HUES64 (cell line): ENCODE measurements around the gene TBC1D1.
"Not testable (repeated sequence)": the region's sequence is repeated elsewhere in the genome, so short reads cannot be mapped to it uniquely, and the experiment has no call there.

Source experiments
- H3K27ac ChIP-seq: 2 replicates; pipeline ENCODE4 v1.7.0; 2013; ENCODE audit warnings: low read depth, low read length, inconsistent platforms
- H3K27me3 ChIP-seq: 2 replicates; pipeline ENCODE4 v1.6.1; 2013; ENCODE audit warnings: mild to moderate bottlenecking, low read length; ENCODE audit not compliant: insufficient read depth
- H3K36me3 ChIP-seq: 2 replicates; pipeline ENCODE4 v1.6.1; 2013; ENCODE audit warnings: mild to moderate bottlenecking, low read length; ENCODE audit not compliant: insufficient read depth
- H3K4me1 ChIP-seq: 2 replicates; pipeline ENCODE4 v1.6.1; 2013; ENCODE audit warnings: mild to moderate bottlenecking, low read length, moderate library complexity; ENCODE audit not compliant: insufficient read depth
- H3K4me3 ChIP-seq: 2 replicates; pipeline ENCODE4 v1.5.1; 2013; ENCODE audit warnings: mild to moderate bottlenecking, low read length, moderate library complexity
- H3K9ac ChIP-seq: 2 replicates; pipeline ENCODE4 v1.6.1; 2013; ENCODE audit warnings: mild to moderate bottlenecking, low read depth, low read length
- H3K9me3 ChIP-seq: 2 replicates; pipeline ENCODE4 v1.6.1; 2013; ENCODE audit warnings: low read depth, low read length; ENCODE audit not compliant: insufficient read depth
- WGBS: fragments of 150-250, 120-280 bp; methylation state at CpG from one replicate; pipeline ENCODE4 v1.1.7; 2013; ENCODE audit warnings: missing lambda C conversion rate; 5-methylcytosine and 5-hydroxymethylcytosine counted together

Gene TBC1D1

DNA sequence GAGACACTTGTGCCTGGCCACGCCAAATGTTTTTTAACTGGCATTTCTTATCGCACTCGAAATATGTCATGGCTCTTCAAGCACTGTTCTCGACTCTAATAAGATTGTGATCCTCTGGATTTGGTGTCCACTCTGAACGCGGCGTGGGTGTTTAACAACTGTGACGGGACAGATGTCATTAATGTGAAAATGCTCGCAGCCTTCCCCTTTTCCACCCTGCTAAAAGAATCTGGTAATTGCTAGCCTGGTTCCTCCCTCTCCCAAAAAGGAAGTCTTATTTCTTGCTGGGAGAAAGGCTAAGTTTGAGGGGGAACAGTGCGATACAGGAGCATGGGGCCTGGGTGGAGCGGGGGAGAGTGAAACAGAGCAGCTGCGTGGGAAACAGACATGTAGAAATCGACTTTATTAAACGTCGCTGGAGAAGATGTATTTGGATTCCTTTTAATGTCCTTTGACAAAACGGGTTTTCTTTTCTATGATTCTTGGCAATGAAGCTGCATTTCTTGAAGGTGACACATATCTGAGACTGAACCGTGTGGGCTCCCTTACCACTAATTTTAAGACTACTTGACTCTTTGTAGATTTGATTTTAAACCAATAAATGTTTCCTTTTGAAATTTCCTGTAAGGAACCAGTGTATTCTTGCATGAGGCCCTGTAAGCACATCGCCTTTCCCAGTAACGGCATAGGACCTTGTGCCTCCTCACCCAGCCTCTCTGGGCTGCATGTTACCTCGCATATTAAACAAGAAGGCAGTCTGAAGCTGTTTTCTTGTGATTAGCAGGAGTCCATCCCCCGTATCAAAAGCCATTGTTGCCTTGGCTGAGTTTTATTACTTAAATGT, 17.8 kb downstream of the TBC1D1 start:
- H3K4me1 ChIP-seq, result peaks cover 13% of the 10 kb centered on the region
- no peaks in the 10 kb centered on the region for H3K9me3 ChIP-seq
- H3K36me3 ChIP-seq, result no peaks in the 10 kb centered on the region
- 91% methylated on average over 20 of the region's 21 CpGs for WGBS
- H3K27me3 ChIP-seq, result no peaks in the 10 kb centered on the region
- H3K9ac ChIP-seq, result no peak overlapping the region
- no peak overlapping the region for H3K27ac ChIP-seq
- H3K4me3 ChIP-seq, result no peak overlapping the region

DNA sequence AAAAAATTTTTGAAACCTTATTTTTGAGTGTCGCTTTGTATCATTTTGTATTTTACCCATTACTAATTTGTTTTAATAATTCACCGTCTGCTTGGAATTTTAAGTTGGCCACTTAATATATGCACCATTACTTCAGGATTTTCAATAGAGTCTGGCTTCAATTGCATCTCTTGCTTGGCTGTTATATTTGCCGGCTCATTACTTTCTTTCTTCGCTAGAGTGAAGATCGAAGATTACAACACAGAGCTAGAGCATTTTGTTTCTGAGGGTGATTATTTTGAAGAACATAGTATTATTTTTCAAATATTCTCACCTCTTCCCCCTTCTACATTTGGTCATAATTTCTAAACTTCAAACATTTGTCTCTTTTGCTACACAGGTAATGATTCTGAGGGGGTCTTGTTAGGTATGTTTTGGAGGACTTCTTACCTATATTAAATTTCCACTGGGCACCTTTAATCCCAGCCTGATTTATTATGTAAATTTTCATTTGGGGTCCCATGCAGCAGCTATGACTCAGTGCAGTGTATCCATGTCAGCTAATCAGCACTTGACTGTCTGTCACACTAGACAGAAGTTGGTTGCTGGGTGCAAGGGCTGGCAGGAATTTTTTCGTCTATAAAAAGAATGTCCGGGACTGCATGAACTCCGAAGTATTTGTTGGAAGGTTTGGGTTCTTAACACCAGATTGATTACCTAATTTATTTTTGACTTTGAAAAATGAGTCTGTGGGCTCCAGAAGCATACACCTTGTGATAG, 18.6 kb downstream of the TBC1D1 start:
- Histone ChIP-seq H3K27ac (no peak overlapping the region), H3K27me3 (no peaks in the 10 kb centered on the region), H3K4me3 (no peak overlapping the region), H3K9ac (no peak overlapping the region), H3K4me1 (peaks cover 13% of the 10 kb centered on the region), H3K36me3 (no peaks in the 10 kb centered on the region), H3K9me3 (no peaks in the 10 kb centered on the region)
- WGBS, result 94% methylated on average over 7 of the region's 8 CpGs

DNA sequence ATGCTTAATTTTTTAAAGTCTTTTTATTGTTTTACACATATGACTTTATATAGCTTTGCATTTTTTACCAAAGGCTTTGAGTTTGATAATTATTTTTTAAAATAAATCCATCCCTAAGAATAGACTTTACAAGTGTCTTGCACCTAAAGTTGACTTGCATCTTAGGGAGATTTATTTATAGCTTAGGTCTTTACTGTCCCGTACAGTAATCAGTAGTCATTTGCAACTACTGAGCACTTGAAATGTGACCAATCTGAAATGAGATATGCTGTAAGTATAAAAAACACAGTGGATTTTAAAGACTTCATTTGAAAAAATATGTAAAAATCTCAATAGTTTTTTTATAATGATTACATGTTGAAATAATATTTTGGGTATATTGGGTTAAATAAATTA, 19.2 kb downstream of the TBC1D1 start:
- H3K9me3 ChIP-seq, result no peaks in the 10 kb centered on the region
- no peaks in the 10 kb centered on the region for H3K27me3 ChIP-seq
- H3K9ac ChIP-seq, result no peak overlapping the region
- H3K36me3 ChIP-seq, result no peaks in the 10 kb centered on the region
- 100% methylated on average over 1 of the region's 1 CpG for WGBS
- H3K4me1 ChIP-seq, result peaks cover 13% of the 10 kb centered on the region
- no peak overlapping the region for H3K4me3 ChIP-seq
- no peak overlapping the region for H3K27ac ChIP-seq

DNA sequence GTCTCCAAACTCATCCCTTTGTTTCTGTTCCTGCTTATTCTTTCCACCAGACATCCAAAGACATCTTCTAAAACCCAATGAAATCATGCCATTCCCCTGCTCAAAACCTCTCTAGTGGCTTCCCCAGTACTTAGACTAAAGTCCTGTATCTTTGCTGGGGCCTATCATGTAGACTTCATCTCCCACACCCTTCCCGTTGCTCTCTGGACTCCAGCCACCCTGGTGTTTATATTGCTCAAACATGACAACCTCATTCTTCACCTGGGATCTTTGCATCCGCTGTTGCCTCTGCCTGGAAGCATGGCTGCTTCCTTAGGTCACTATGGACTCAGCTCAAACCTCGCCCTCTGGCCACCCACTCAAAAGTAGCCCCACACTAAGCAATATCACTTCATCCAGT, 23.7 kb downstream of the TBC1D1 start:
- H3K4me3 ChIP-seq, result no peak overlapping the region
- H3K27ac ChIP-seq, result no peak overlapping the region
- peaks cover 2% of the 10 kb centered on the region; the same call in 1 of the 2 replicates for H3K4me1 ChIP-seq
- H3K36me3 ChIP-seq, result no peaks in the 10 kb centered on the region
- H3K27me3 ChIP-seq, result no peaks in the 10 kb centered on the region
- no peaks in the 10 kb centered on the region for H3K9me3 ChIP-seq
- no peak overlapping the region for H3K9ac ChIP-seq
- 92% methylated on average over 3 of the region's 3 CpGs for WGBS

DNA sequence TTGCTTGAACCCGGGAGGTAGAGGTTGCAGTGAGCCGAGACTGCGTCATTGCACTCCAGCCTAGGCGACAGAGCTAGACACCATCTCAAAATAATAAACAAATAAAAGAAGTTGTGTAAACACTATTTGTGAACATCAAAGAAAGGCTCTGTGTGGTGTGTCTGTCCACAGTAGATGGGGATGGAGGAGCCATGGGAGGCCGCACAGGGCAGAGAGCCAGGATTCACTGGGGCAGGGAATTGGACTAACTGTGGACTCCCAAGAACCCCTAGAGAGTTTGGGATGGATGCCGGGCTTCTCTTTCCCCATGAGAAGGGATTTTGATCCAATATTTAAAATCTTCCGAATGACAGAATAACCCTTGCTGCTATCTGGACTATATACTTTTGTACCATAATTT, 26.5 kb downstream of the TBC1D1 start:
- H3K27me3 ChIP-seq, result no peaks in the 10 kb centered on the region
- 95% methylated on average over 4 of the region's 7 CpGs for WGBS
- H3K9ac ChIP-seq, result no peak overlapping the region
- H3K4me1 ChIP-seq, result no peaks in the 10 kb centered on the region
- H3K9me3 ChIP-seq, result no peaks in the 10 kb centered on the region
- H3K4me3 ChIP-seq, result no peak overlapping the region
- H3K36me3 ChIP-seq, result no peaks in the 10 kb centered on the region
- H3K27ac ChIP-seq, result no peak overlapping the region

DNA sequence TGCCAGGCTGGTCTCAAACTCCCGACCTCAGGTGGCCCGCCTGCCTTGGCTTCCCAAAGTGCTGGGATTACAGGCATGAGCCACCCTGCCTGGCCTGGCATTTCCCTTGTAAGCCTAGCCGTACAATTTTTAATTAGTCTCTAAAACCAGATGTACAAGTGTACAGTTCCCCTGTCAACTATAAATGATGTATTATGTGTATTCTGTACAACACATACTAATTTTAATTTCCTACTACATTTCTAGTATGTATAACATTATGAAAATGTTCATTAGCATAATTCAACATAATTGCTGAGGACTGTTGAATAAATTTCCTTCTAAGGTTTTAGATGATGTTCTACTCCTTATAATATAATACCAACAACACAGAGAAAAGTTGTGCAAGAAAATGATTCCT, 27.8 kb downstream of the TBC1D1 start:
- Histone ChIP-seq H3K27ac (no peak overlapping the region), H3K9me3 (no peaks in the 10 kb centered on the region), H3K4me3 (no peak overlapping the region), H3K9ac (no peak overlapping the region), H3K4me1 (no peaks in the 10 kb centered on the region), H3K36me3 (no peaks in the 10 kb centered on the region), H3K27me3 (no peaks in the 10 kb centered on the region)
- 93% methylated on average over 3 of the region's 3 CpGs for WGBS

DNA sequence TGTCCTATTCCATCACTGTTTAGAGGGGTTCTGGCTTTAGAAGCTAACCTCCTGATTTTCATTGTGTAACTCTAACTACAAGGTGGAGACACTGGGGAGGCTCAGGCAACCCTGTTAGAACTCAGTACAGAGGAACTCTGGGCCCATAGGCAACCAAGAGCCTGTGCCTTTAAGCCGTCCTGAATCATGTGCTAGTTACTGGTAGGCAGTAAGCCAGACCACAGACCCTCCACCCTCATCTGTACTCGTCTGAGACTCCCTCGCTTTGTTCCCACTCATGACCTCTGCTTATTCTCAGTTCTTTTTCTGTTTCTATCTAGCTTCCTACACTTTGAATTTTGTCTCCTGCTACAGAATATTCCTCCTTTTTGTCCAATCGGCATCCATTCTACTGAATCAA, 31.4 kb downstream of the TBC1D1 start:
- H3K27me3 ChIP-seq, result no peaks in the 10 kb centered on the region
- no peaks in the 10 kb centered on the region for H3K4me1 ChIP-seq
- no peak overlapping the region for H3K9ac ChIP-seq
- no peaks in the 10 kb centered on the region for H3K9me3 ChIP-seq
- no peak overlapping the region for H3K4me3 ChIP-seq
- no peaks in the 10 kb centered on the region for H3K36me3 ChIP-seq
- WGBS, result 88% methylated on average over 4 of the region's 4 CpGs
- H3K27ac ChIP-seq, result no peak overlapping the region

DNA sequence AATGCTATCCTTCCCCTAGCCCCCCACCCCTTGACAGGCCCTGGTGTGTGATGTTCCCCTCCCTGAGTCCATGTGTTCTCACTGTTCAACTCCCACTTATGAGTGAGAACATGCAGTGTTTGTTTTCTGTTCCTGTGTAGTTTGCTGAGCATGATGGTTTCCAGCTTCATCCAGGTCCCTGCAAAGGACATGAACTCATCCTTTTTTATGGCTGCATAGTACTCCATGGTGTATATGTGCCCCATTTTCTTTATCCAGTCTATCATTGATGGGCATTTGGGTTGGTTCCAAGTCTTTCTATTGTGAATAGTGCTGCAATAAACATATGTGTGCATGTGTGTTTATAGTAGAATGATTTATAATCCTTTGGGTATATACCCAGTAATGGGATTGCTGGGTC, 32.2 kb downstream of the TBC1D1 start:
- H3K4me1 ChIP-seq, H3K27ac ChIP-seq, H3K4me3 ChIP-seq, H3K9ac ChIP-seq, H3K36me3 ChIP-seq, H3K9me3 ChIP-seq, H3K27me3 ChIP-seq: not testable (repeated sequence)

DNA sequence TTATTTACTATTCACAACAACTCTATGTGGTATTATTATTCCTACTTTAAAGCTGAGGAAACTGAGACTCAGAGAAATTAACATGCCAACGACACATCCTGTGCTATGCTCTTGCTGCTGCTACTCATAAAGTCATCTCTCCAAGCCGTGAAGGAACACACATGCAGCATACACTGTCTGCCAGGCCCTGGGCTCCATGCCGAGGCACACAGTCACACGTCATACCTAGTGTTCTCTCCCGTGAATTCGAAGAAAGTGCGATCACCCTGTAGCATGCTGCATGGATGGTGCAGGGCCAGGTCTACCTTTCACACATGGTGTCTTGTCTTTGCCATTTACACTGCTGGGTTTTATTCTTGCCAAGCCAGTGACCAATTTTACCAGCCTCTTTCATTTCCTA, 34.1 kb downstream of the TBC1D1 start:
- no peaks in the 10 kb centered on the region for H3K36me3 ChIP-seq
- no peaks in the 10 kb centered on the region for H3K4me1 ChIP-seq
- no peaks in the 10 kb centered on the region for H3K27me3 ChIP-seq
- 77% methylated on average over 7 of the region's 7 CpGs for whole genome bisulfite sequencing
- no peak overlapping the region for H3K4me3 ChIP-seq
- H3K9me3 ChIP-seq, result no peaks in the 10 kb centered on the region
- no peak overlapping the region for H3K27ac ChIP-seq
- H3K9ac ChIP-seq, result no peak overlapping the region

DNA sequence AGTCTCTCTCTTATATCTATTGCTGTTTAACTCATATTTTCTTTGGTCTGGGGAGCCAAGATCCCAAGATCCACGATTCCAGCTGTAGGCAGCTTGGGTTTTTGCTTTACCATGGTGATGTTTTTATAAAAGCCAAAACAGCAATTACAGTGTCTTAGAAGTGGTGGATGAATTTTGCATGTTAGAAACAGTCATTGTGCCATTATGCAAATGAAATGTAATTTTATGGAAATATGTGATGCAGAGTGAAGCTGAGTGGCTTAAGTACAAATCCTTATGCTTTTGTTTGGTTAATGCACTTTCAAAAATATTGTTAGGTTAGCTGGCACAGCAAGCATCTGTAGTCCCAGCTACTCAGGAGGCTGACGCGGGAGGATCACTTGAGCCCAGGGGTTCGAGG, 36.5 kb downstream of the TBC1D1 start:
- 93% methylated on average over 4 of the region's 4 CpGs for WGBS
- Histone ChIP-seq H3K9ac (no peak overlapping the region), H3K9me3 (no peaks in the 10 kb centered on the region), H3K36me3 (no peaks in the 10 kb centered on the region), H3K27me3 (no peaks in the 10 kb centered on the region), H3K27ac (no peak overlapping the region), H3K4me1 (no peaks in the 10 kb centered on the region), H3K4me3 (no peak overlapping the region)

DNA sequence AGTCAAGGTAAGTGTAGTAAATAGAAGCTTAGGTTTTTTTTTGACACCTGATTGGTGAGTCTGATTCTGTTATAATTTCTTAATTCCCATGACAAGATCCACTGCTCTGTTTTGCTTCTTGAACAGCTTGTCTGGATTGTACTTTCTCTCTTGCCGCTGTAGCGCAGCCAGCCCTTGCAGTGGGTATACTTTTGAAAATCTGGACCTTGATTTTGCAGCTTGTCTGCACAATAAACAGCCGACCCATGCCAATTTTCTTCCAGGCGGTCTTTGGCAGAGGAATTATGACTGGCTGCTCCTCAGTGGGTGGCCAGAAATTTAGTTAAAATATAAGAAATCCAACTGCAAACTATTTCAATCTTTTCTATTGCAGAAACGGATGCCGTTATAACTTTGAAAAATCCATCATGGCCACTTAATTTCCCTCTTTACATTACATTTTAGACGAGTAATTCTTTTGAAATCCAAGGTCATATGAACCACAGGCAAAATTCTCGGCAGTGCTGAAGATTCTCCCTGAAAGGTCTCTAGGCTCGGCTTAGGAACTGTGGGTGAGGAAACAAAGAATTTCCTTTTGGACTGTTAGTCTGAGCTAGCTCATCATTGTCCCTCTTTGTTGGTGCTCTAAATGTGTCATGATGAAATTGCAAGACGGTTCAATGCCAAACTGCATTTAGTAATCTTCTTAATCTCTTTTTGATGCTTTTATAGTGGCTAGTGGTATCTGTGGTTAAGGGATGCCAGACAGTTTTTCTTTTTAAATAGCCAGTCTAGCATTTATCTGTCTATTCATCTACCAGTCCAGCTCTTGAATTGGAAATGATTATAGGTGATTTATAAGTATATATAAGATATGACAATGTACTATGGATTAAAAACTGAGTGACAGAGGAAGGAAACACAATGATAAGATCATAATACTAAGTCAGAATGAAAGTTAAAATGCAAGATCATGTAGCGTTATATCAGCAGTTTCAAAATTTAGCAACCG, 37.8 kb downstream of the TBC1D1 start:
- H3K27ac ChIP-seq, result no peak overlapping the region
- 90% methylated on average over 12 of the region's 12 CpGs for WGBS
- H3K4me3 ChIP-seq, result no peak overlapping the region
- no peaks in the 10 kb centered on the region for H3K36me3 ChIP-seq
- no peak overlapping the region for H3K9ac ChIP-seq
- H3K27me3 ChIP-seq, result no peaks in the 10 kb centered on the region
- H3K9me3 ChIP-seq, result no peaks in the 10 kb centered on the region
- no peaks in the 10 kb centered on the region for H3K4me1 ChIP-seq
